Liver (tissue), 9 donors: ENCODE measurements around the gene CCDC97. TPM values are rescaled to one million over a fixed set of nuclear protein-coding genes. Genes with fewer than 3 reads are reported as not detected.
A peak's percentile ranks its signal among the peaks of the same experiment; 100 is the strongest.

Source experiments
- DNase-seq: peaks from one replicate; pipeline ENCODE4 v3.0.0-alpha.2; 2017; ENCODE audit warnings: low spot score
- H3K27ac ChIP-seq, 2 donors: one replicate each; pipeline ENCODE4 v1.7.0; 2013; ENCODE audit warnings: inconsistent platforms in 2 of 2, low read length in 2 of 2, control low read depth in 1 of 2, low read depth in 1 of 2, mild to moderate bottlenecking in 1 of 2
- H3K27me3 ChIP-seq, 4 donors: one replicate each; pipeline versions ENCODE4 v1.6.1 to v1.7.0; 2013; ENCODE audit warnings: low read length in 3 of 4, inconsistent platforms in 1 of 4, mild to moderate bottlenecking in 1 of 4, moderate library complexity in 1 of 4; ENCODE audit not compliant: control insufficient read depth in 4 of 4, insufficient read depth in 4 of 4
- H3K36me3 ChIP-seq, 4 donors: one replicate each; pipeline versions ENCODE4 v1.6.1 to v1.7.0; 2013; ENCODE audit warnings: low read length in 3 of 4, mild to moderate bottlenecking in 3 of 4, low read depth in 1 of 4, moderate library complexity in 1 of 4; ENCODE audit not compliant: control insufficient read depth in 4 of 4, insufficient read depth in 3 of 4
- H3K4me1 ChIP-seq, 4 donors: one replicate each; pipeline versions ENCODE4 v1.6.1 to v1.7.0; 2013; ENCODE audit warnings: low read length in 3 of 4, mild to moderate bottlenecking in 3 of 4, moderate library complexity in 1 of 4; ENCODE audit not compliant: control insufficient read depth in 4 of 4, insufficient read depth in 4 of 4
- H3K4me3 ChIP-seq, 3 donors: one replicate each; pipeline versions ENCODE4 v1.6.1 to v1.7.0; 2013; ENCODE audit warnings: low read length in 3 of 3, control low read depth in 1 of 3, low read depth in 1 of 3, mild to moderate bottlenecking in 1 of 3
- H3K9ac ChIP-seq, 2 donors: one replicate each; pipeline ENCODE4 v1.7.0; 2013; ENCODE audit warnings: low read length in 2 of 2, mild to moderate bottlenecking in 2 of 2, moderate library complexity in 2 of 2, control low read depth in 1 of 2, low read depth in 1 of 2
- H3K9me3 ChIP-seq, 4 donors: one replicate each; pipeline versions ENCODE4 v1.6.1 to v1.7.0; 2013; ENCODE audit warnings: low read length in 3 of 4; ENCODE audit not compliant: control insufficient read depth in 4 of 4
- ATF3 ChIP-seq: IDR thresholded peaks from 2 replicates; pipeline ENCODE4 v1.6.1; 2016; ENCODE audit warnings: antibody characterized with exemption
- CTCF ChIP-seq: fragments of 150-350 bp; IDR thresholded peaks from 2 replicates; pipeline ENCODE4 v1.5.1; 2017; ENCODE audit warnings: improper control_type of control experiment, low read depth, low read length; ENCODE audit not compliant: missing input control
- EGR1 ChIP-seq, 2 donors: IDR thresholded peaks; 2 replicates each; pipeline ENCODE4 v1.6.1; 2016 to 2018; ENCODE audit warnings: antibody characterized with exemption in 2 of 2, low read depth in 2 of 2
- FOXA1 ChIP-seq: IDR thresholded peaks from 2 replicates; pipeline ENCODE4 v1.6.1; 2016; ENCODE audit warnings: antibody characterized with exemption
- FOXA2 ChIP-seq: IDR thresholded peaks from 2 replicates; pipeline ENCODE4 v1.6.1; 2016; ENCODE audit warnings: antibody characterized with exemption
- GABPA ChIP-seq, 2 donors: IDR thresholded peaks in 1 of 2; conservative IDR thresholded peaks in 1 of 2; 2 replicates each; pipeline ENCODE4 v1.6.1; 2016; ENCODE audit warnings: antibody characterized with exemption in 2 of 2, mild to moderate bottlenecking in 1 of 2, moderate library complexity in 1 of 2
- HNF4A ChIP-seq, 2 donors: conservative IDR thresholded peaks; 2 replicates each; pipeline ENCODE4 v1.6.1; 2016; ENCODE audit warnings: antibody characterized with exemption in 2 of 2, mild to moderate bottlenecking in 2 of 2
- HNF4G ChIP-seq: IDR thresholded peaks from 2 replicates; pipeline ENCODE4 v1.6.1; 2016; ENCODE audit warnings: antibody characterized with exemption
- JUND ChIP-seq, 2 donors: IDR thresholded peaks; 2 replicates each; pipeline ENCODE4 v1.6.1; 2016; ENCODE audit warnings: antibody characterized with exemption in 2 of 2
- MAX ChIP-seq: IDR thresholded peaks from 2 replicates; pipeline ENCODE4 v1.6.1; 2016; ENCODE audit warnings: antibody characterized with exemption
- NR2F2 ChIP-seq: IDR thresholded peaks from 2 replicates; pipeline ENCODE4 v1.6.1; 2016; ENCODE audit warnings: antibody characterized with exemption
- RAD21 ChIP-seq, 2 donors: IDR thresholded peaks; 2 replicates each; pipeline ENCODE4 v1.6.1; 2016; ENCODE audit warnings: antibody characterized with exemption in 2 of 2, mild to moderate bottlenecking in 2 of 2
- REST ChIP-seq: IDR thresholded peaks from 2 replicates; pipeline ENCODE4 v1.6.1; 2016; ENCODE audit warnings: antibody characterized with exemption, mild to moderate bottlenecking
- RXRA ChIP-seq, 2 donors: IDR thresholded peaks; 2 replicates each; pipeline ENCODE4 v1.6.1; 2017 to 2018; ENCODE audit warnings: antibody characterized with exemption in 2 of 2, mild to moderate bottlenecking in 1 of 2
- SP1 ChIP-seq: IDR thresholded peaks from 2 replicates; pipeline ENCODE4 v1.6.1; 2018; ENCODE audit warnings: antibody characterized with exemption, mild to moderate bottlenecking
- TAF1 ChIP-seq: conservative IDR thresholded peaks from 2 replicates; pipeline ENCODE4 v1.6.1; 2016; ENCODE audit warnings: antibody characterized with exemption, mild to moderate bottlenecking
- YY1 ChIP-seq: IDR thresholded peaks from 2 replicates; pipeline ENCODE4 v1.6.1; 2016; ENCODE audit warnings: antibody characterized with exemption, mild to moderate bottlenecking
- ZBTB33 ChIP-seq: IDR thresholded peaks from 2 replicates; pipeline ENCODE4 v1.6.1; 2016; ENCODE audit warnings: antibody characterized with exemption
- WGBS: extraction: QIAGEN DNeasy Blood & Tissue Kit; methylation state at CpG from one replicate; pipeline ENCODE4 v1.1.7; 2013; 5-methylcytosine and 5-hydroxymethylcytosine counted together
- polyA plus RNA-seq, 2 donors: library from polyadenylated mRNA; stranded (reverse) in 1 of 2; unstranded in 1 of 2; fragments of 200-250 nt in 1 of 2; fragments of >200 nt in 1 of 2; fragmentation: Nextera tagmentation in 1 of 2; extraction: Ambion mirVana in 1 of 2; gene quantifications; one replicate each; pipeline versions ENCODE4 v1.2.1 to v1.2.3, GENCODE V29; 2013 to 2015
- total RNA-seq, 2 donors: library from RNA; depleted of rRNA; stranded (reverse); fragments of >200 nt; gene quantifications; one replicate each; pipeline ENCODE4 v1.2.3, GENCODE V29; 2014
- donor health status: healthy.
- donor health status: healthy.
- donor health status: healthy.
- donor health status: healthy.
- donor health status: healthy.

CCDC97 gene
- total and polyA plus RNA-seq, 4 donors = 3.8 to 5.7 (median 5.3) TPM

- no peaks in the 10 kb centered on the region for H3K27me3 ChIP-seq
- peak overlapping the region in 1 of 2 donors; percentile 14 for H3K27ac ChIP-seq
- peaks cover 0 to 5% (median 1%) of the 10 kb centered on the region in 4 donors for H3K4me1 ChIP-seq
- peak overlapping the region in 1 of 2 donors; percentile 3 for H3K9ac ChIP-seq
- no peak for TF ChIP-seq RXRA (IDR thresholded peaks at IDR 0.05)
- TF ChIP-seq GABPA (IDR thresholded peaks at IDR 0.05 in 1 of 2, conservative IDR thresholded peaks at IDR 0.05 in 1 of 2) = no peak
- TF ChIP-seq FOXA2 = no peak
- peak in 1 of 2 donors; percentile 27 for TF ChIP-seq EGR1 (IDR thresholded peaks at IDR 0.05; ENCODE audit: low read depth in 2 of 2)
- peak; percentile 44 for TF ChIP-seq NR2F2
- TF ChIP-seq ATF3 = no peak
- H3K4me3 ChIP-seq = no peak overlapping the region
- DNase-seq = no peak
- peaks cover 19 to 92% (median 72%) of the 10 kb centered on the region in 4 donors for H3K36me3 ChIP-seq
- WGBS = 78% methylated on average over 10 of the region's 10 CpGs
- no peaks in the 10 kb centered on the region for H3K9me3 ChIP-seq
These were observed 10.8 kb upstream of the CCDC97 start for GRCh38 chr19:41299046-41299754.

- H3K4me1 ChIP-seq = peaks cover 0 to 5% (median 1%) of the 10 kb centered on the region in 4 donors
- no peak for DNase-seq
- no peak overlapping the region for H3K9ac ChIP-seq
- H3K9me3 ChIP-seq = no peaks in the 10 kb centered on the region
- H3K36me3 ChIP-seq = peaks cover 19 to 92% (median 71%) of the 10 kb centered on the region in 4 donors
- no peaks in the 10 kb centered on the region for H3K27me3 ChIP-seq
- TF ChIP-seq HNF4G (no peak), TAF1 (no peak), FOXA1 (no peak)
- 68% methylated on average over 4 of the region's 4 CpGs for WGBS
- H3K4me3 ChIP-seq = no peak overlapping the region
- H3K27ac ChIP-seq = peak overlapping the region in 1 of 2 donors; percentile 14
These were observed 10.2 kb upstream of the CCDC97 start for GRCh38 chr19:41299755-41300089.

- no peak overlapping the region for H3K4me3 ChIP-seq
- H3K4me1 ChIP-seq = peaks cover 0 to 5% (median 1%) of the 10 kb centered on the region in 4 donors
- no peak overlapping the region for H3K27ac ChIP-seq
- H3K9ac ChIP-seq = no peak overlapping the region
- WGBS = 92% methylated on average over 6 of the region's 6 CpGs
- no peak for DNase-seq
- H3K36me3 ChIP-seq = peaks cover 21 to 92% (median 72%) of the 10 kb centered on the region in 4 donors
- no peaks in the 10 kb centered on the region for H3K9me3 ChIP-seq
- TF ChIP-seq YY1 (no peak), FOXA2 (no peak), HNF4A (conservative IDR thresholded peaks at IDR 0.05) (no peak), HNF4G (no peak), EGR1 (IDR thresholded peaks at IDR 0.05; ENCODE audit: low read depth in 2 of 2) (no peak), MAX (no peak), SP1 (no peak), NR2F2 (no peak), ATF3 (no peak), TAF1 (no peak), GABPA (IDR thresholded peaks at IDR 0.05 in 1 of 2, conservative IDR thresholded peaks at IDR 0.05 in 1 of 2) (no peak), ZBTB33 (no peak), FOXA1 (no peak), CTCF (no peak), RXRA (IDR thresholded peaks at IDR 0.05) (no peak), REST (no peak), JUND (IDR thresholded peaks at IDR 0.05) (no peak), RAD21 (IDR thresholded peaks at IDR 0.05) (no peak)
- H3K27me3 ChIP-seq = no peaks in the 10 kb centered on the region
These were observed 9.4 kb upstream of the CCDC97 start for GRCh38 chr19:41300555-41300954.
